ENCODE data around the gene FBXL14.

DNA sequence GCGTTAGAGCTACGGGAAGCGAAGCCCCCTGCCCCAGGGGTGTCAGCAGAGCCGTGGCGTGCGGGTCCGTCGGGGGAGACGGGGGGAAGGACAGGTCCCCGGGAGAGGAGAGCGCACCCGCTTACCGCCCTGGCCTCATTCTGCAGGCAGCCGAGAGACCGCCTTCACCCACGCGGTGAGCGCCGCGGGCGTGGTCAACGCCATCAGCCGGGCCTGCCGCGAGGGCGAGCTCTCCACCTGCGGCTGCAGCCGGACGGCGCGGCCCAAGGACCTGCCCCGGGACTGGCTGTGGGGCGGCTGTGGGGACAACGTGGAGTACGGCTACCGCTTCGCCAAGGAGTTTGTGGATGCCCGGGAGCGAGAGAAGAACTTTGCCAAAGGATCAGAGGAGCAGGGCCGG lies 45.2 kb upstream of the FBXL14 start:
- TF ChIP-seq, protein P1, sequence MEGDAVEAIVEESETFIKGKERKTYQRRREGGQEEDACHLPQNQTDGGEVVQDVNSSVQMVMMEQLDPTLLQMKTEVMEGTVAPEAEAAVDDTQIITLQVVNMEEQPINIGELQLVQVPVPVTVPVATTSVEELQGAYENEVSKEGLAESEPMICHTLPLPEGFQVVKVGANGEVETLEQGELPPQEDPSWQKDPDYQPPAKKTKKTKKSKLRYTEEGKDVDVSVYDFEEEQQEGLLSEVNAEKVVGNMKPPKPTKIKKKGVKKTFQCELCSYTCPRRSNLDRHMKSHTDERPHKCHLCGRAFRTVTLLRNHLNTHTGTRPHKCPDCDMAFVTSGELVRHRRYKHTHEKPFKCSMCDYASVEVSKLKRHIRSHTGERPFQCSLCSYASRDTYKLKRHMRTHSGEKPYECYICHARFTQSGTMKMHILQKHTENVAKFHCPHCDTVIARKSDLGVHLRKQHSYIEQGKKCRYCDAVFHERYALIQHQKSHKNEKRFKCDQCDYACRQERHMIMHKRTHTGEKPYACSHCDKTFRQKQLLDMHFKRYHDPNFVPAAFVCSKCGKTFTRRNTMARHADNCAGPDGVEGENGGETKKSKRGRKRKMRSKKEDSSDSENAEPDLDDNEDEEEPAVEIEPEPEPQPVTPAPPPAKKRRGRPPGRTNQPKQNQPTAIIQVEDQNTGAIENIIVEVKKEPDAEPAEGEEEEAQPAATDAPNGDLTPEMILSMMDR (IDR thresholded peaks at IDR 0.05; ENCODE audit: insufficient read depth, low read length, poor library complexity, severe bottlenecking): no peak
- no peak for TF ChIP-seq EZH2phosphoT487 (conservative IDR thresholded peaks at IDR 0.05; ENCODE audit: low read length)

All from SU-DHL-6 (cell line).